HFFc6 (cell line): ENCODE results near the gene OSGIN1. TPM values are rescaled to one million over a fixed set of nuclear protein-coding genes. Genes with fewer than 3 reads are reported as not detected.
A peak's percentile ranks its signal among the peaks of the same experiment; 100 is the strongest.

ENCODE experiments used
- DNase-seq: peaks from one replicate; pipeline ENCODE4 v3.0.0-alpha.2; 2018
- H3K27ac Mint-ChIP-seq: 2 replicates; pipeline ENCODE4 v1.8.0; 2020; ENCODE audit warnings: mild to moderate bottlenecking, mixed read lengths
- H3K27me3 Mint-ChIP-seq: 2 replicates; pipeline ENCODE4 v1.8.0; 2021; ENCODE audit warnings: mild to moderate bottlenecking, moderate library complexity, mixed read lengths; ENCODE audit not compliant: insufficient read depth
- H3K36me3 Mint-ChIP-seq: 2 replicates; pipeline ENCODE4 v1.8.0; 2021; ENCODE audit warnings: low read depth, mixed read lengths
- H3K4me1 Mint-ChIP-seq: 2 replicates; pipeline ENCODE4 v1.8.0; 2020; ENCODE audit warnings: low read depth, mixed read lengths
- H3K4me3 Mint-ChIP-seq: 2 replicates; pipeline ENCODE4 v1.8.0; 2020; ENCODE audit warnings: mild to moderate bottlenecking, moderate library complexity, mixed read lengths
- H3K9me3 Mint-ChIP-seq: 2 replicates; pipeline ENCODE4 v1.8.0; 2020; ENCODE audit warnings: mild to moderate bottlenecking, mixed read lengths
- CTCF ChIP-seq: fragments of 200-600 bp; sonication (generic); IDR thresholded peaks from 2 replicates; pipeline ENCODE4 v1.5.0; 2021; ENCODE audit warnings: antibody characterized with exemption, mild to moderate bottlenecking
- total RNA-seq, 6 experiments: library from RNA; stranded (reverse); fragmentation: NEBNext Ultra II Directional; extraction: Animal tissue kit (Norgen Biotek cat#: 25700); gene quantifications; 2 replicates in 1 of 6; 3 replicates in 5 of 6; pipeline ENCODE4 v1.2.3, GENCODE V29; 2021

The OSGIN1 gene
- total RNA-seq, 6 experiments from 2014 or later, result 3.9 to 8.6 (median 7.7) TPM

GRCh38 chr16:84013787-84014569, 60.9 kb downstream of the OSGIN1 start:
- H3K36me3 Mint-ChIP-seq, result no peaks in the 10 kb centered on the region
- TF ChIP-seq CTCF, result no peak
- H3K27ac Mint-ChIP-seq, result no peak overlapping the region
- DNase-seq, result peak; percentile 25
- H3K4me1 Mint-ChIP-seq, result no peaks in the 10 kb centered on the region
- peaks cover 18% of the 10 kb centered on the region for H3K27me3 Mint-ChIP-seq
- H3K9me3 Mint-ChIP-seq, result peaks cover 7% of the 10 kb centered on the region
- H3K4me3 Mint-ChIP-seq, result no peak overlapping the region

- no peak overlapping the region for H3K27ac Mint-ChIP-seq
- H3K36me3 Mint-ChIP-seq, result no peaks in the 10 kb centered on the region; the same call in 1 of the 2 replicates
- peaks cover 13% of the 10 kb centered on the region for H3K9me3 Mint-ChIP-seq
- H3K27me3 Mint-ChIP-seq, result peaks cover 19% of the 10 kb centered on the region
- H3K4me1 Mint-ChIP-seq, result no peaks in the 10 kb centered on the region
- DNase-seq, result no peak
- H3K4me3 Mint-ChIP-seq, result no peak overlapping the region
- no peak for TF ChIP-seq CTCF
Measured at GRCh38 chr16:84014570-84015327, 61.7 kb downstream of the OSGIN1 start.

GRCh38 chr16:84015399-84015798, 62.4 kb downstream of the OSGIN1 start:
- Mint-ChIP-seq H3K9me3 (peaks cover 16% of the 10 kb centered on the region), H3K27me3 (peaks cover 23% of the 10 kb centered on the region), H3K36me3 (peaks cover 2% of the 10 kb centered on the region; the same call in 1 of the 2 replicates)

More at GRCh38 chr16:84015399-84015798, 62.4 kb downstream of the OSGIN1 start:
- no peak for TF ChIP-seq CTCF
- no peak overlapping the region for H3K27ac Mint-ChIP-seq
- DNase-seq, result no peak
- H3K4me3 Mint-ChIP-seq, result no peak overlapping the region
- no peaks in the 10 kb centered on the region for H3K4me1 Mint-ChIP-seq

Other genes starting within 250 kb of the OSGIN1 start
- gene HSBP1, start 145.3 kb upstream of the OSGIN1 start, total RNA-seq, result 100 to 1,000 TPM; 138 to 174 (median 161) TPM
- gene MLYCD, start 54.1 kb upstream of the OSGIN1 start, total RNA-seq, result 1 to 10 TPM; 1.4 to 2.5 (median 1.9) TPM
- under 1 TPM in 1 of 6 experiments, not detected in 5; 0.40 TPM for gene NECAB2, start 15.0 kb downstream of the OSGIN1 start, total RNA-seq
- gene SLC38A8, start 89.6 kb downstream of the OSGIN1 start, total RNA-seq, result not detected
- 100 to 1,000 TPM in 4 of 6 experiments, 10 to 100 TPM in 2; 96.6 to 123 (median 102) TPM for gene MBTPS1, start 163.7 kb downstream of the OSGIN1 start, total RNA-seq
- 10 to 100 TPM; 14.8 to 18.8 (median 17.2) TPM for gene HSDL1, start 191.9 kb downstream of the OSGIN1 start, total RNA-seq
- gene DNAAF1, start 192.1 kb downstream of the OSGIN1 start, total RNA-seq, result not detected
- gene TAF1C, start 233.8 kb downstream of the OSGIN1 start, total RNA-seq, result 10 to 100 TPM; 22.0 to 30.4 (median 25.7) TPM
- not detected for gene ADAD2, start 237.9 kb downstream of the OSGIN1 start, total RNA-seq